T-cell (primary cell): ENCODE measurements around the gene CD79A. TPM values are rescaled to one million over a fixed set of nuclear protein-coding genes. Genes with fewer than 3 reads are reported as not detected.
A peak's percentile ranks its signal among the peaks of the same experiment; 100 is the strongest.

Source experiments
- ATAC-seq, 4 experiments: fragments of 200-7000 bp in 3 of 4; fragments of 150-1000 bp in 1 of 4; cut with Tn5 transposase; replicated peaks in 1 of 4; 1 replicate in 3 of 4; 2 replicates in 1 of 4; pipeline ENCODE4 v1.10.0; 2021; ENCODE audit warnings: moderate library complexity in 3 of 4, mild to moderate bottlenecking in 2 of 4, moderate number of reproducible peaks in 1 of 4
- CTCF ChIA-PET, 2 donors: fragments of 300-600 bp; sonication (Branson Sonifier 250); formaldehyde crosslinking; loops; one replicate each; lab custom pipeline; 2022; ENCODE audit warnings: antibody characterized with exemption in 2 of 2; lab: Charles Lee
- POLR2A ChIA-PET, 2 donors: fragments of 300-600 bp; sonication (Branson Sonifier 250); formaldehyde crosslinking; loops; one replicate each; lab custom pipeline; 2022; ENCODE audit warnings: antibody characterized with exemption in 2 of 2; lab: Charles Lee
- DNase-seq, 35 experiments: peaks; one replicate each; pipeline versions ENCODE4 v3.0.0 to v3.0.0-alpha.2; 2013 to 2023
- H3K27ac ChIP-seq: one replicate; pipeline ENCODE4 v1.5.1; 2013; ENCODE audit warnings: low read length
- H3K27me3 ChIP-seq, 2 experiments: replicated peaks in 1 of 2; 1 replicate in 1 of 2; 2 replicates in 1 of 2; pipeline versions ENCODE4 v1.6.1 to v1.7.0; 2013; ENCODE audit warnings: low read length in 1 of 2, mixed read lengths in 1 of 2; ENCODE audit not compliant: control insufficient read depth in 2 of 2, insufficient read depth in 2 of 2; ENCODE audit errors: extremely low read depth in 1 of 2
- H3K36me3 ChIP-seq, 2 donors: 1 replicate in 1 of 2; 2 replicates in 1 of 2; pipeline versions ENCODE4 v1.6.1 to v1.7.0; 2013; ENCODE audit warnings: low read length in 1 of 2; ENCODE audit not compliant: control insufficient read depth in 2 of 2, insufficient read depth in 1 of 2; ENCODE audit errors: extremely low read depth in 1 of 2
- H3K4me1 ChIP-seq, 2 experiments: 1 replicate in 1 of 2; 2 replicates in 1 of 2; pipeline versions ENCODE4 v1.6.1 to v1.7.0; 2013; ENCODE audit warnings: low read length in 2 of 2, mixed read lengths in 1 of 2; ENCODE audit not compliant: insufficient read depth in 2 of 2, control insufficient read depth in 1 of 2; ENCODE audit errors: extremely low read depth in 1 of 2
- H3K4me3 ChIP-seq, 2 donors: 1 replicate in 1 of 2; 2 replicates in 1 of 2; pipeline versions ENCODE4 v1.5.1 to v1.7.0; 2013; ENCODE audit warnings: mild to moderate bottlenecking in 2 of 2, low read length in 1 of 2, moderate library complexity in 1 of 2; ENCODE audit not compliant: control insufficient read depth in 1 of 2; ENCODE audit errors: extremely low read depth in 1 of 2
- H3K9me3 ChIP-seq: 2 replicates; pipeline ENCODE4 v1.7.0; 2013
- H3K27ac Mint-ChIP-seq, 2 donors: one replicate each; pipeline ENCODE4 v1.8.0; 2020 to 2021; ENCODE audit warnings: mild to moderate bottlenecking in 2 of 2, mixed read lengths in 2 of 2
- H3K27me3 Mint-ChIP-seq, 2 donors: one replicate each; pipeline ENCODE4 v1.8.0; 2021 to 2022; ENCODE audit warnings: mixed read lengths in 2 of 2
- H3K36me3 Mint-ChIP-seq: one replicate; pipeline ENCODE4 v1.8.0; 2021; ENCODE audit warnings: mixed read lengths
- H3K4me1 Mint-ChIP-seq, 3 donors: one replicate each; pipeline ENCODE4 v1.8.0; 2020 to 2022; ENCODE audit warnings: mixed read lengths in 3 of 3, mild to moderate bottlenecking in 1 of 3
- H3K4me3 Mint-ChIP-seq, 3 donors: one replicate each; pipeline ENCODE4 v1.8.0; 2020 to 2022; ENCODE audit warnings: mild to moderate bottlenecking in 3 of 3, mixed read lengths in 3 of 3, moderate library complexity in 3 of 3
- H3K9me3 Mint-ChIP-seq, 3 donors: one replicate each; pipeline ENCODE4 v1.8.0; 2020 to 2022; ENCODE audit warnings: mixed read lengths in 3 of 3
- WGBS: methylation state at CpG from one replicate; pipeline ENCODE4 v1.1.5; 2013; ENCODE audit warnings: missing lambda C conversion rate; ENCODE audit not compliant: insufficient coverage; 5-methylcytosine and 5-hydroxymethylcytosine counted together
- total RNA-seq, 35 experiments: library from RNA in 6 of 35; stranded (reverse) in 6 of 35; fragments of 120-200 nt in 1 of 35; gene quantifications; one replicate each; pipeline versions ENCODE4 v1.2.1 to v1.2.4 and lab custom pipeline; 2013 to 2026

CD79A gene
- total RNA-seq, 5 donors from 2014 or later (not counting 1 experiment from before 2014, with no cell fraction given), result 15.9 to 51.1 (median 19.0) TPM

DNA sequence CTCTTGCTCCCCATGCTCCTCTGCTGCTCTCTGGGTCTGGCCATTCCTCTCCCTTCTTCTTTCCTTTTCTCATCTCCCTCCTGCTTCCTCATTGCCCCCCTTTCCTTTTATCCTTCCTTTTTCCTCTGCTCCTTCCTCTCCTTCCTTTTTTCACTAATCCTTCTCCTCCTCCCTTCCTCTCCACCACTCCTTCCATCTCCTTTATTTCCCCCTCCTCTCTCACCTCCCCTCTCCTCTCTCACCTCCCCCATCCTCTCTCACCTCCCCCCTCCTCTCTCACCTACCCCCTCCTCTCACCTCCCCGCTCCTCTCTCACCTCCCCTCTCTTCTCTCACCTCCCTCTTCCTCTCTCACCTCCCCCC lies 19.5 kb downstream of the CD79A start:
- Histone ChIP-seq H3K4me1 (peaks cover 21 to 70% of the 10 kb centered on the region in 2 experiments), H3K4me3 (no peak overlapping the region), H3K27me3 (no peaks in the 10 kb centered on the region), H3K9me3 (no peaks in the 10 kb centered on the region), H3K27ac (peak overlapping the region; percentile 29), H3K36me3 (peaks cover 29 to 85% of the 10 kb centered on the region in 2 donors)
- Mint-ChIP-seq H3K27ac (peak overlapping the region in 1 of 2 donors; percentile 75), H3K9me3 (no peaks in the 10 kb centered on the region), H3K36me3 (peaks cover 40% of the 10 kb centered on the region), H3K27me3 (no peaks in the 10 kb centered on the region), H3K4me1 (peaks cover 53 to 63% (median 58%) of the 10 kb centered on the region in 3 donors), H3K4me3 (peak overlapping the region in 1 of 3 donors; percentile 62)
- no peak for DNase-seq
- no CpG with 5 or more reads among the region's 1 CpG for WGBS
- ChIA-PET CTCF (interaction anchor here in 1 of 2 donors (0.5 kb wide), 1 partner anchor 49 kb away, joined by 3 read pairs; no protein-coding TSS in a partner anchor), POLR2A (no interaction called here)
- no peak for ATAC-seq

DNA sequence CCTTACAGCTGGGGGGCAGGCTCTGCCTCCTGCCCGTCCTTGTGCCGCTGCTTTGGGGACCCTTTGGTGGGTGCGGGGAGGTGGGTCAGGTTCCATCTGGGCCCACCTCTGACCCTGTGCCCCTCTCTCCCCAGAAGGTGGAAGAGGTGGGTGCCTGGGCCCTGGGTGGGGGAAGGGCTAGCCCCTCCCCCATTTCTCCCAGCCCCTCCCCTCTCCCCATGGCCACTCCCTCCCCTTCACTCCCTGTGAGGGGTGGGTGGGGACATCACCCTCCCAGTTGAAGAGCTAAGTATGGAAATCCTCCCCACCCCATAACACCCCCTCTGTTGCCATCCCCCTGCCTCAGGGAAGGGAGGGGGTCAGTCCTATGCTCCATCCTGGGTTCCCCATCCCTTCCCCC lies 20.1 kb downstream of the CD79A start:
- WGBS, result no CpG with 5 or more reads among the region's 3 CpGs
- H3K27me3 ChIP-seq, result no peaks in the 10 kb centered on the region
- H3K36me3 ChIP-seq, result peaks cover 31 to 85% of the 10 kb centered on the region in 2 donors
- no peak for ATAC-seq
- Mint-ChIP-seq H3K4me1 (peaks cover 50 to 63% (median 58%) of the 10 kb centered on the region in 3 donors), H3K36me3 (peaks cover 43% of the 10 kb centered on the region), H3K27me3 (no peaks in the 10 kb centered on the region), H3K9me3 (no peaks in the 10 kb centered on the region), H3K4me3 (peak overlapping the region in 1 of 3 donors; percentile 32), H3K27ac (no peak overlapping the region)
- CTCF ChIA-PET, result no interaction called here
- POLR2A ChIA-PET, result no interaction called here
- peaks cover 16 to 70% of the 10 kb centered on the region in 2 experiments for H3K4me1 ChIP-seq
- H3K27ac ChIP-seq, result no peak overlapping the region
- H3K9me3 ChIP-seq, result no peaks in the 10 kb centered on the region
- no peak overlapping the region for H3K4me3 ChIP-seq
- DNase-seq, result no peak

DNA sequence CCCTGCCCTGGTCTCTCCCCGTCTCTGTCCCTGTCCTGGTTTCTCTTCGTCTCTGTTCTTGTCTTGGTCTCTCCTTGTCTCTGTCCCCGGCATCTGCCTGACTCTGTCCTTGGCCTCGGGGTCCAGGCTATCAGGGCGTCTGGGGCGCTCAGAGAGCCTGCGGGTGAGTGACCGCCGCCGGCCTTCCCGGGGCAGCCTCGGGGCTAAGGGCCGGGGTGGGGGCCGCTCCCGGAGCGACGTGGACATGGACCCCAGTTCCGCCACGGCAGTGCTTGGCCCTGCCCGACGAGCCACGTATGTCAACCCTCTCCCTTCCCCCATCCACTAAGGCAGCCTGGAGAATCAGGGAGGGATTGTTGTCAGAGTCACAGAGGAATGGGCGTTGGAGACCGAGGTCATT lies 20.7 kb downstream of the CD79A start:
- H3K27ac Mint-ChIP-seq, result peak overlapping the region in 1 of 2 donors; percentile 55
- Histone ChIP-seq H3K4me1 (peaks cover 10 to 70% of the 10 kb centered on the region in 2 experiments), H3K36me3 (peaks cover 34 to 85% of the 10 kb centered on the region in 2 donors), H3K27me3 (no peaks in the 10 kb centered on the region), H3K4me3 (no peak overlapping the region), H3K27ac (no peak overlapping the region), H3K9me3 (no peaks in the 10 kb centered on the region)
- no peaks in the 10 kb centered on the region for H3K9me3 Mint-ChIP-seq
- ATAC-seq (no peak), DNase-seq (no peak)
- peak overlapping the region in 1 of 3 donors; percentile 32 for H3K4me3 Mint-ChIP-seq
- H3K27me3 Mint-ChIP-seq, result no peaks in the 10 kb centered on the region
- H3K36me3 Mint-ChIP-seq, result peaks cover 44% of the 10 kb centered on the region
- H3K4me1 Mint-ChIP-seq, result peaks cover 48 to 62% (median 56%) of the 10 kb centered on the region in 3 donors
- CTCF ChIA-PET, result no interaction called here
- POLR2A ChIA-PET, result no interaction called here
- 86% methylated on average over 6 of the region's 24 CpGs for WGBS

DNA sequence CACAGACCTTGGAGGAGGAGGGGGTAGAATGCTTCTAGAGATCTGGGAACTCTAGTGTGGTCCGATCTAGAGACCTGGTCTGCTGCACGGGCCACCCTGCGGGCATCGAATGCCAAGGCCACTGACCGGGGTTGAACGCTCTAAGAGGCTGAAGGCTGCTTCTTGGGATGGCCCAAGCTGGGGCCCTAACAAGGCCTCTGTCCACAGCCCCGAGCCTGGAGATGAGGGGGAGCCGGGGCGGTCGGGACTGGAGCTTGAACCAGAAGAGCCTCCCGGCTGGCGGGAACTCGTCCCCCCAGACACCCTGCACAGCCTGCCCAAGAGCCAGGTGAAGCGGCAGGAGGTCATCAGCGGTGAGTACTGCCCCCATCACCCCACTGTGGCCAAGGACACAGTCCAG lies 21.2 kb downstream of the CD79A start:
- ChIA-PET POLR2A (interaction anchor here in 1 of 2 donors (0.6 kb wide), 1 partner anchor 11 kb away, joined by 3 read pairs; no protein-coding TSS in a partner anchor), CTCF (no interaction called here)
- DNase-seq, result no peak
- Histone ChIP-seq H3K4me3 (no peak overlapping the region), H3K27me3 (no peaks in the 10 kb centered on the region), H3K4me1 (peaks cover 8 to 70% of the 10 kb centered on the region in 2 experiments), H3K27ac (no peak overlapping the region), H3K9me3 (no peaks in the 10 kb centered on the region), H3K36me3 (peaks cover 34 to 86% of the 10 kb centered on the region in 2 donors)
- Mint-ChIP-seq H3K27ac (peak overlapping the region in 1 of 2 donors; percentile 55), H3K9me3 (no peaks in the 10 kb centered on the region), H3K36me3 (peaks cover 40% of the 10 kb centered on the region), H3K4me3 (peak overlapping the region in 1 of 3 donors; percentile 32), H3K4me1 (peaks cover 44 to 59% (median 55%) of the 10 kb centered on the region in 3 donors), H3K27me3 (no peaks in the 10 kb centered on the region)
- no peak for ATAC-seq
- WGBS, result 94% methylated on average over 10 of the region's 15 CpGs

DNA sequence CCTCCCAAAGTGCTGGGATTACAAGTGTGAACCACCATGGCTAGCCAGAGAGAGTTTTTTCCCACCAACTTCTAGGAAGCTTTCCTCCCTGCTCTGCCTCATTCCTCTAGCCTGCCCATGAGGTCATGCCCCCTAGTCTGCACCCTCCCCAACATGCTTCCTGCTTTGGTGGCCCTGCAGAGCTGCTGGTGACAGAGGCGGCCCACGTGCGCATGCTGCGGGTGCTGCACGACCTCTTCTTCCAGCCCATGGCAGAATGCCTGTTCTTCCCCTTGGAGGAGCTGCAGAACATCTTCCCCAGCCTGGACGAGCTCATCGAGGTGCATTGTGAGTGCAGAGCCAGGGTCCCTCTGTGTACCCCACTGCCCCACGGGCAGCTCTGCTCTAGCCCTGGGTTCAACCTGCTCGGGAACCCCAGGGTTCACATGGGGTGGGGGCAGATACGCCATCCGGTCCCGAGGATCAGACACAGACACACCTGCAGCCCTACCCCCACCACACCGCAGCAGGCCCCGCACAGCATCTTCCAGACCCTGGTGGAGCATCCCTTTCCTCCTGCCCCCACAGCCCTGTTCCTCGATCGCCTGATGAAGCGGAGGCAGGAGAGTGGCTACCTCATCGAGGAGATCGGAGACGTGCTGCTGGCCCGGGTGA lies 24.8 kb downstream of the CD79A start:
- Mint-ChIP-seq H3K9me3 (no peaks in the 10 kb centered on the region), H3K27ac (peak overlapping the region in 1 of 2 donors; percentile 68), H3K36me3 (peaks cover 52% of the 10 kb centered on the region), H3K4me3 (no peak overlapping the region), H3K27me3 (no peaks in the 10 kb centered on the region), H3K4me1 (peaks cover 39 to 61% (median 60%) of the 10 kb centered on the region in 3 donors)
- CTCF ChIA-PET, result no interaction called here
- POLR2A ChIA-PET, result no interaction called here
- H3K27me3 ChIP-seq, result no peaks in the 10 kb centered on the region
- H3K4me1 ChIP-seq, result peaks cover 0 to 65% of the 10 kb centered on the region in 2 experiments
- no peak for DNase-seq
- no peak for ATAC-seq
- no peaks in the 10 kb centered on the region for H3K9me3 ChIP-seq
- 79% methylated on average over 20 of the region's 21 CpGs for WGBS
- H3K27ac ChIP-seq, result no peak overlapping the region
- H3K36me3 ChIP-seq, result peaks cover 37 to 93% of the 10 kb centered on the region in 2 donors
- H3K4me3 ChIP-seq, result no peak overlapping the region

DNA sequence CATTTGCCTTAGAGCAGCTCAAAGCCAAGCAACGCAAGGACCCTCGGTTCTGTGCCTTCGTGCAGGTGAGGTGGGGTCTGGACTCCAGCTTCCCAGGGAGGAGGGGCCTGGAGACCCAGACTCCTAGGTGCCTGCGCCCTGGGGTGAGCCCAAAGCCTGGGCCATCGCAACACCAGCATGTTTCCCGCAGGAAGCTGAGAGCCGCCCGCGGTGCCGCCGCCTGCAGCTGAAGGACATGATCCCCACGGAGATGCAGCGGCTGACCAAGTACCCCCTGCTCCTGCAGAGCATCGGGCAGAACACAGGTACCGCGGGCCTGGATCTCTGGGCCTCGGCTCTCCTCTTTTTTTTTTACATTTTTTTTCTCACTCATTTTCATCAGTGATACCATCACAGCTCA lies 25.5 kb downstream of the CD79A start:
- CTCF ChIA-PET, result no interaction called here
- peaks cover 43 to 63% (median 62%) of the 10 kb centered on the region in 3 donors for H3K4me1 Mint-ChIP-seq
- H3K27ac Mint-ChIP-seq, result no peak overlapping the region
- no peaks in the 10 kb centered on the region for H3K9me3 Mint-ChIP-seq
- H3K27me3 Mint-ChIP-seq, result no peaks in the 10 kb centered on the region
- Histone ChIP-seq H3K36me3 (peaks cover 38 to 94% of the 10 kb centered on the region in 2 donors), H3K27ac (no peak overlapping the region), H3K4me1 (peaks cover 0 to 59% of the 10 kb centered on the region in 2 experiments), H3K9me3 (no peaks in the 10 kb centered on the region), H3K4me3 (no peak overlapping the region), H3K27me3 (no peaks in the 10 kb centered on the region)
- ATAC-seq (no peak), DNase-seq (no peak)
- no peak overlapping the region for H3K4me3 Mint-ChIP-seq
- POLR2A ChIA-PET, result no interaction called here
- peaks cover 53% of the 10 kb centered on the region for H3K36me3 Mint-ChIP-seq
- 97% methylated on average over 17 of the region's 17 CpGs for WGBS
